PFSK-1 (cell line): ENCODE measurements around the gene GPR32.

Experiments used
- FOXP2 ChIP-seq: optimal IDR thresholded peaks from 2 replicates; pipeline ENCODE3; 2011; ENCODE audit warnings: borderline replicate concordance, control low read depth, inconsistent platforms; ENCODE audit not compliant: insufficient read depth; ENCODE audit errors: extremely low read length, extremely low read depth
- POLR2AphosphoS5 ChIP-seq: IDR thresholded peaks from 2 replicates; pipeline ENCODE4 v1.6.1; 2012; ENCODE audit warnings: low read depth, mild to moderate bottlenecking, control low read depth, low read length, moderate library complexity
- SIN3A ChIP-seq: IDR thresholded peaks from 2 replicates; pipeline ENCODE4 v1.6.1; 2012; ENCODE audit warnings: mild to moderate bottlenecking, low read length, moderate library complexity, borderline replicate concordance; ENCODE audit not compliant: insufficient read depth
- TAF1 ChIP-seq: IDR thresholded peaks from 2 replicates; pipeline ENCODE4 v1.6.1; 2012; ENCODE audit warnings: low read length, control low read depth, borderline replicate concordance; ENCODE audit not compliant: insufficient read depth
- TF ChIP-seq, protein P1 (sequence below), 2 experiments: IDR thresholded peaks; 2 replicates each; pipeline versions ENCODE4 v1.6.1 to v1.8.0; 2011 to 2012; ENCODE audit warnings: low read depth in 2 of 2, low read length in 2 of 2, control low read depth in 1 of 2, inconsistent platforms in 1 of 2, mild to moderate bottlenecking in 1 of 2, moderate library complexity in 1 of 2; ENCODE audit not compliant: insufficient read depth in 1 of 2

The GPR32 gene

DNA sequence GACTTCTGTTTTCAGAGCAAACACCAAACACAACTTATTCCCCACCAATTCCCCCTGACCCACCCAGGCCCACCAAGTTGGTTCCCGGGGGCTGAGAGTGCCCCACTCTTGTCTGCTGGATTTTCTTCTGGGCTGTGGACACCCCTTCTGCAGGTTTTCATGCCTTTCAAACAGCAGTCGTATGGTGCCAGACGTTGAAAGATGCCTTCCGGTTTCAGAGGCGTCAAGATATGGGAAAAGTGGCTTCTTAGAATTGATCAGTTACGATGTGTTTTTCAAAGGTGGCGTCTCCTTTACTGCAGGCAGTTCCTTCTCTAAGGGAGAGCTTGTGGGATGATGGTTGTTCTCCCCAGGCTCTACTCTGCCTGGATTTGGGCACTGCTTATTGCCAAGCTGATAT, 34.4 kb upstream of the GPR32 start:
- TF ChIP-seq TAF1 (no peak), POLR2AphosphoS5 (no peak), SIN3A (no peak), FOXP2 (no peak)
- TF ChIP-seq, protein P1, sequence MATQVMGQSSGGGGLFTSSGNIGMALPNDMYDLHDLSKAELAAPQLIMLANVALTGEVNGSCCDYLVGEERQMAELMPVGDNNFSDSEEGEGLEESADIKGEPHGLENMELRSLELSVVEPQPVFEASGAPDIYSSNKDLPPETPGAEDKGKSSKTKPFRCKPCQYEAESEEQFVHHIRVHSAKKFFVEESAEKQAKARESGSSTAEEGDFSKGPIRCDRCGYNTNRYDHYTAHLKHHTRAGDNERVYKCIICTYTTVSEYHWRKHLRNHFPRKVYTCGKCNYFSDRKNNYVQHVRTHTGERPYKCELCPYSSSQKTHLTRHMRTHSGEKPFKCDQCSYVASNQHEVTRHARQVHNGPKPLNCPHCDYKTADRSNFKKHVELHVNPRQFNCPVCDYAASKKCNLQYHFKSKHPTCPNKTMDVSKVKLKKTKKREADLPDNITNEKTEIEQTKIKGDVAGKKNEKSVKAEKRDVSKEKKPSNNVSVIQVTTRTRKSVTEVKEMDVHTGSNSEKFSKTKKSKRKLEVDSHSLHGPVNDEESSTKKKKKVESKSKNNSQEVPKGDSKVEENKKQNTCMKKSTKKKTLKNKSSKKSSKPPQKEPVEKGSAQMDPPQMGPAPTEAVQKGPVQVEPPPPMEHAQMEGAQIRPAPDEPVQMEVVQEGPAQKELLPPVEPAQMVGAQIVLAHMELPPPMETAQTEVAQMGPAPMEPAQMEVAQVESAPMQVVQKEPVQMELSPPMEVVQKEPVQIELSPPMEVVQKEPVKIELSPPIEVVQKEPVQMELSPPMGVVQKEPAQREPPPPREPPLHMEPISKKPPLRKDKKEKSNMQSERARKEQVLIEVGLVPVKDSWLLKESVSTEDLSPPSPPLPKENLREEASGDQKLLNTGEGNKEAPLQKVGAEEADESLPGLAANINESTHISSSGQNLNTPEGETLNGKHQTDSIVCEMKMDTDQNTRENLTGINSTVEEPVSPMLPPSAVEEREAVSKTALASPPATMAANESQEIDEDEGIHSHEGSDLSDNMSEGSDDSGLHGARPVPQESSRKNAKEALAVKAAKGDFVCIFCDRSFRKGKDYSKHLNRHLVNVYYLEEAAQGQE (IDR thresholded peaks at IDR 0.05; ENCODE audit: insufficient read depth in 1 of 2, low read depth in 2 of 2, low read length in 2 of 2): no peak

DNA sequence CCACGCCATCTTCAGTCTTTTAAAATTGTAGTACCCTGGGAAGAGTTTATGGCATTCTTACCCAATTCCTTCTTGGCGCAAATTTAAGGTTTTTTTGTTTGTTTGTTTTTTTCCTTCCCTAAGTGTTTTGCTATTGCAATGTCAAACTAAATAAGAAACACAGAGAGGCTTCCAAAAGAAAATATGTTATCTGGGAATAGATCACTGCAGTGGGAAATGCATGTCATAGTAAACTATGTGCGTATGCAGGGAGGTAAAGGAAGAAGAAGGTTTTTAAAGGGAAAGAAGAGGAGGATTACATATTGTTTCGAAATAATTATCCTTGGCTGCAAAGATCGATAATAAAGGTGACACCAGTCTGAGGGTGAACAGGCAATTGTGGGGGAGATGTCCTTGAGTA, 33.9 kb upstream of the GPR32 start:
- TF ChIP-seq SIN3A (no peak), TAF1 (no peak), POLR2AphosphoS5 (no peak), FOXP2 (no peak)
- TF ChIP-seq, protein P1 (IDR thresholded peaks at IDR 0.05; ENCODE audit: insufficient read depth in 1 of 2, low read depth in 2 of 2, low read length in 2 of 2): no peak

DNA sequence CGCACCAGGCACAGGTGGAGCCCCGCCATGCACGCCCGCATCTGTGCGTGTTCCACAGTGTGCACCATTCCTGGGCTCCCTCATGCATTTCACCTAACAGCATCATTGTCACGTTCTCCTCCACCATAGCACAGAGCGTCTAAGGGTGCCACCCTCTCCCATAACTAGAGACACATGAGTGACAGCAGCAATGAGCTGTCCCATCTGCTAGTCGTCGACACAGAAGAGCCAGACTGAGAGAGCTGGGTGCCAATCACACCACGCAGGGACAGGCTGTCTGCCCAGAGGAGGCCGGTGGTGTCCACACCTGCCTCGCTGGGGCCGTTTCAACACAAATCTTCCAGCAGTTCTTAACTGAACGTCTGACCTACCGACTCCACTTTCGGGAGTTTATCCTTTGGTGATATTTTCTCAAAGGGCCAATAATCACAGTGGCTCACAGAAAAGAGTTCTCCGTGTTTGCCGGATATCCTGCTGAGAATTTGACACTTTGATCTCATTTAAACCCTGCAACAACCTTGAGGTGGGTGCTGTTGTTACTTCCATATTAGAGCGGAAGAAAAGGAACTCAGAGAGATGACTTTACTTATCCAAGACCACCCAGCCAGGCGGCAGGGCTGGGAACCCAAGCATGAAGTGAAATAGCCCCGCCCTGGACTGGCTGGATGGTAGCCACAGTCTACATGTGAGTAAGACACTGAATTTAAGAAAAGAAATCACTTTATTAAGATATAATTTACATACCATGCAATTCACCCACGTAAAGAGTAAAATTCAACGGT, 30.9 kb upstream of the GPR32 start:
- no peak for TF ChIP-seq TAF1
- no peak for TF ChIP-seq SIN3A
- TF ChIP-seq POLR2AphosphoS5: no peak
- TF ChIP-seq, protein P1 (IDR thresholded peaks at IDR 0.05; ENCODE audit: insufficient read depth in 1 of 2, low read depth in 2 of 2, low read length in 2 of 2): no peak
- no peak for TF ChIP-seq FOXP2

DNA sequence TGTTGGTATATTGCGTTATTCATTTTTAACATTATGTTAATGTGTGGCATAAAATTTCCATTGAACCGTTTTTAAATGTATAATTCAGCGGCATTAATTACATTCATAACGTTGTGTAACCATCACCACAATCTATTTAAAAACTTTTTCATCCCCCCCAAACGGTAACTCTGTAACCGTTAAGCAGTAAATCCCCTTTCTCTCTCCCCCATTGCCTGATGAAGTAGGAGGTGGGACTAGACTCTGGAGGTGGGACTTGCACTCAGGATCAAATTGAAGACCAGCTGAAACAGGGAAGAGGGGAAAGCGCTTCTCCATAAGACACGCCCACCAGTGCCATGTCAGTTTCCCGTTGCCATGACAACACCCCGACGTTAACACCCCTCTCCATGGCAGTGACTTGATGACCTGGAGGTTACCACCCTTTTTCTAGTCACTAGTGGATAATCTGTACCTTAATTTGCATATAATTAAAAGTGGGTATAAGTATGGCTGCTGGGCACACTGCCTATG, 30.3 kb upstream of the GPR32 start:
- TF ChIP-seq SIN3A: no peak

DNA sequence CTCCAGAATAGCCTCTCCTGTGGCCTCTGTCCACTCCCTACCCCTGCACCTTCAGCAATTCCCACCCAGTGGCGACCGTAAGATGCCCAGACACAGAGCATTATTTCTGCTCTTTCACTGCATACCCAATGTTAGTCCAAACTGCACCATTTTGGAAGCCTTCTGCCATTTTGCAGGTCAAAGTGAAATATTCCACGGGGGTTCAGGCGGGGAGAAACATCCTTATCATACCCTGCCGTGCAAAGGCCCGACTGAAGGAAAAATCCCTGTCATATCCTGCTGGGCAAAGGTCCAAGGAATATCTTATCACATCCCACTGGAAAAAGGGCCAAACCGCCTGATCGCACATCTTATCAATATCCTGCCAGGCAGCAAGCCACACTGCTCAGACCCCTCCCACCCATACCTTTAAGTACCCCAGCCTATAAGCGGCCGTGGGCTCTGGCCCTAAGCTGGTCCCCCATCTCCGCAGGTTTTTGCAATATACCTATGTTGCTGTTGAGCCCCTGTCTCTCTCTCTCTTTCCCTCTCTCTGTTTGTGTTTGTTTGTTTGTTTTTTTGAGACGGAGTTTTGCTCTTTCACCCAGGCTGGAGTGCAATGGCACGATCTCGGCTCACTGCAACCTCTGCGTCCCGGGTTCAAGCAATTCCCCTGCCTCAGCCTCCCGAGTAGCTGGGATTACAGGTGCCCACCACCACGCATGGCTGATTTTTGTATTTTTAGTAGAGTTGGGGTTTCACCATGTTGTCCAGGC, 28.9 kb upstream of the GPR32 start:
- no peak for TF ChIP-seq FOXP2
- no peak for TF ChIP-seq SIN3A
- TF ChIP-seq POLR2AphosphoS5: no peak
- TF ChIP-seq, protein P1 (IDR thresholded peaks at IDR 0.05; ENCODE audit: insufficient read depth in 1 of 2, low read depth in 2 of 2, low read length in 2 of 2): no peak
- no peak for TF ChIP-seq TAF1
